ENCODE data around the gene MAP7D2. TPM values are rescaled to one million over a fixed set of nuclear protein-coding genes. Genes with fewer than 3 reads are reported as not detected.

MAP7D2 gene
- total RNA-seq, 1 donor from 2014 or later = 0.98 TPM

DNA sequence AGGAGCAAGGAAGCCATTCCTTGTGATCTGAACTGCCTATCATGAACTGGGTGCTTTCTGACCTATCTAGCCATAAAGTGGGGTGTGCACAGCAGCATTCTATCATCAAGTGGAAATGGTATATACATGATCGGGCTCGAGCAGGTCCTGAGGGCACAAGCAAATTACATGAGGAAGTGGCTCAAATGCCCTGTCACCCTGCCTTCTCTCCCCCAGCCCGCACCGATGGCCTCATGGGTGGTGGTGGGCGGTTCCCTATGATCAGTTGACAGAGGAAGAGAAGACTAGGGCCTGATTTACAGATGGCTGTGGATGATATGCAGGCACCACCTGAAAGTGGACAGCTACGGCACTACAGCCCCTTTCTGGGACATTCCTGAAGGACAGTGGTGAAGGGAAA, 79.5 kb downstream of the MAP7D2 start:
- no peak overlapping the region for H3K4me3 ChIP-seq
- no peaks in the 10 kb centered on the region for H3K27me3 ChIP-seq
- intact Hi-C loops (cut with DNase I) = no loop called here
- no peak for DNase-seq (ENCODE audit: extremely low spot score in 2 of 2)
- no peak for TF ChIP-seq POLR2AphosphoS5 (IDR thresholded peaks at IDR 0.05; ENCODE audit: insufficient read depth in 1 of 2, low read depth in 1 of 2)
- no peaks in the 10 kb centered on the region for H3K4me1 ChIP-seq
- H3K36me3 ChIP-seq = no peaks in the 10 kb centered on the region
- H3K27ac ChIP-seq = no peak overlapping the region
- H3K9me3 ChIP-seq = no peaks in the 10 kb centered on the region

DNA sequence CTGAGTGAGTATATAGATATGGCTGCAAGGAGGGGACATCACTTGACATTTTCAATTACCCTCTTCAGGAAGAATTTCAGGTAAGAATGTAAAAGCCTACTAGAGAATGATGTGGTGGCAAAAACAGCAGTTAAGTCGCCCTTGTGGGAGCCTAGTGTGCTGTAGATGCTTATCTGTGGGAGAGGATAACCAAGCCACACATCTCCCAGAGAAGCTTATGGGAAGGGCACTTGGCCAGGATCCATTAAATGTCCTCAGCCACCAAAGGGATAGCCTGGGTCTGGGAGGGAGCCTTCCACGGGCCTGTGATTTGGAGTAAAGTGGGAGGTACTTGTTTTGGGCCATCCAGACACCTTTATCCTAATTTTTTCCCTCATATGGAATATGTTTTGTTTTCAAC, 84.5 kb downstream of the MAP7D2 start:
- no peak overlapping the region for H3K4me3 ChIP-seq
- no peaks in the 10 kb centered on the region for H3K9me3 ChIP-seq
- intact Hi-C loops (cut with DNase I) = no loop called here
- no peak overlapping the region for H3K27ac ChIP-seq
- no peaks in the 10 kb centered on the region for H3K4me1 ChIP-seq
- TF ChIP-seq POLR2AphosphoS5 (IDR thresholded peaks at IDR 0.05; ENCODE audit: insufficient read depth in 1 of 2, low read depth in 1 of 2) (no peak), POLR2A (IDR thresholded peaks at IDR 0.05) (no peak)
- TF ChIP-seq, protein P1, sequence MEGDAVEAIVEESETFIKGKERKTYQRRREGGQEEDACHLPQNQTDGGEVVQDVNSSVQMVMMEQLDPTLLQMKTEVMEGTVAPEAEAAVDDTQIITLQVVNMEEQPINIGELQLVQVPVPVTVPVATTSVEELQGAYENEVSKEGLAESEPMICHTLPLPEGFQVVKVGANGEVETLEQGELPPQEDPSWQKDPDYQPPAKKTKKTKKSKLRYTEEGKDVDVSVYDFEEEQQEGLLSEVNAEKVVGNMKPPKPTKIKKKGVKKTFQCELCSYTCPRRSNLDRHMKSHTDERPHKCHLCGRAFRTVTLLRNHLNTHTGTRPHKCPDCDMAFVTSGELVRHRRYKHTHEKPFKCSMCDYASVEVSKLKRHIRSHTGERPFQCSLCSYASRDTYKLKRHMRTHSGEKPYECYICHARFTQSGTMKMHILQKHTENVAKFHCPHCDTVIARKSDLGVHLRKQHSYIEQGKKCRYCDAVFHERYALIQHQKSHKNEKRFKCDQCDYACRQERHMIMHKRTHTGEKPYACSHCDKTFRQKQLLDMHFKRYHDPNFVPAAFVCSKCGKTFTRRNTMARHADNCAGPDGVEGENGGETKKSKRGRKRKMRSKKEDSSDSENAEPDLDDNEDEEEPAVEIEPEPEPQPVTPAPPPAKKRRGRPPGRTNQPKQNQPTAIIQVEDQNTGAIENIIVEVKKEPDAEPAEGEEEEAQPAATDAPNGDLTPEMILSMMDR (IDR thresholded peaks at IDR 0.05) = no peak
- no peak for DNase-seq (ENCODE audit: extremely low spot score in 2 of 2)
- H3K36me3 ChIP-seq = no peaks in the 10 kb centered on the region
- no peaks in the 10 kb centered on the region for H3K27me3 ChIP-seq

DNA sequence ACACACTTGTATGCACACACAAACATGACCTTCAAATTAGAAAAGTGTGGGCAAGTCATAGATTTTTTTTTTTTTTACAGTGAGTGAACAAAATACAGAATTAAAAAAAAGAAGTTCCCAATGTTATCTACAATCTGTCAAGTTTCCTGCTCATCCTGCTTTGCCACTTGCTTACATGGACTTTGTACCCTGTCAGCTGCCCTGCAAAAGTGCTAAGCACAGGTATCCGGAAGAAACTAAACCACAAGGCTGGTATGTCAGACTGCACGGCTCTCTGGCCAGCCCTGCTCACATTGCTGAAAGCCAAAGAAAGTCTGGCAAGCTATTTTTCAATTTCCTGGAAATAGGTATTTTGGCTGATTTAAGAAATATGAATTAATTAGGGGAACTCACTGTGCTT, 87.0 kb downstream of the MAP7D2 start:
- H3K4me1 ChIP-seq = no peaks in the 10 kb centered on the region
- DNase-seq (ENCODE audit: extremely low spot score in 2 of 2) = no peak
- H3K27me3 ChIP-seq = no peaks in the 10 kb centered on the region
- H3K36me3 ChIP-seq = no peaks in the 10 kb centered on the region
- H3K27ac ChIP-seq = no peak overlapping the region
- TF ChIP-seq, protein P1 (IDR thresholded peaks at IDR 0.05) = no peak
- no peak for TF ChIP-seq POLR2AphosphoS5 (IDR thresholded peaks at IDR 0.05; ENCODE audit: insufficient read depth in 1 of 2, low read depth in 1 of 2)
- no peak for TF ChIP-seq POLR2A (IDR thresholded peaks at IDR 0.05)
- no peaks in the 10 kb centered on the region for H3K9me3 ChIP-seq
- no peak overlapping the region for H3K4me3 ChIP-seq
- intact Hi-C loops (cut with DNase I) = no loop called here

DNA sequence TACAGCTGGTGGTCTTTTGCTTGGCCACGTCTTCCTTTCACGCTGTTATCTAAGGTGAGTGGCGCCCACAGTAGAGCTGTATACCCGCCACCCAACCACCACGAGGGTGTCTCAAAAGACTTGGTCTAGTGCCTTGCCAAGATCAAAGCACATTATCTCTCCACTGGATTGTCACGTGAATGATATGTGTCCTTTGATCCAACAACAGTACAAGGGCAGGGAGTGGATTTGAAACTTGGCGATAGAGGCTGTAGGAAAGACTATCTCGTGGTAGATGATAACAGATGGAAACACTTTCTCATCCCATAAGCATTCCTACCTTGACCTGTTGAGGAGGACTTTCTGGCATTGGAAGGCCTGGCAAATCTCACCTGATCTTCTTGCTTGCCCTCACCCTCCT, 88.1 kb downstream of the MAP7D2 start:
- intact Hi-C loops (cut with DNase I) = no loop called here
- no peaks in the 10 kb centered on the region for H3K36me3 ChIP-seq
- no peak overlapping the region for H3K27ac ChIP-seq
- H3K4me1 ChIP-seq = no peaks in the 10 kb centered on the region
- TF ChIP-seq POLR2AphosphoS5 (IDR thresholded peaks at IDR 0.05; ENCODE audit: insufficient read depth in 1 of 2, low read depth in 1 of 2) = no peak
- TF ChIP-seq, protein P1 (IDR thresholded peaks at IDR 0.05) = no peak
- TF ChIP-seq POLR2A (IDR thresholded peaks at IDR 0.05) = no peak
- DNase-seq (ENCODE audit: extremely low spot score in 2 of 2) = no peak
- no peaks in the 10 kb centered on the region for H3K9me3 ChIP-seq
- H3K27me3 ChIP-seq = no peaks in the 10 kb centered on the region
- H3K4me3 ChIP-seq = no peak overlapping the region

DNA sequence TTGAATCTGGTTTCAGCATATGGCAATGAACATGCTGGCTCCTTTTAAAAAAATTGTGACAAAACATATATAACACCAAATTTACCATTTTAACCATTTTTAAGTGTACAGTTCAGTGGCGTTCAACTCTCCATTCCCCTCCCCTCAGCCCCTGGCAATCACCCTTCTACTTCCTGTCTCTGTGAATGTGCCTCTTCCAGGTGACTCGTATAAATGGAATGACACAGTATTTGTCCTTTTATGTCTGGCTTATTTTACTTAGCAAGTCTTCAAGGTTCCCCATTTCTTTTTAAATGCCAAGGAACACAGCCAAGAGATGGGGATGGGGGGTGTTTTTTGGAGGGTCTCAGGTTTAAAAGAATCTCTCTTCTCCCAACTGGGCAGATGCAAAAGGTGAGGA, 90.4 kb downstream of the MAP7D2 start:
- DNase-seq (ENCODE audit: extremely low spot score in 2 of 2) = no peak
- Histone ChIP-seq H3K36me3 (no peaks in the 10 kb centered on the region), H3K27me3 (no peaks in the 10 kb centered on the region), H3K4me3 (no peak overlapping the region), H3K27ac (no peak overlapping the region), H3K4me1 (no peaks in the 10 kb centered on the region), H3K9me3 (no peaks in the 10 kb centered on the region)
- TF ChIP-seq, protein P1 (IDR thresholded peaks at IDR 0.05) = no peak
- TF ChIP-seq POLR2AphosphoS5 (IDR thresholded peaks at IDR 0.05; ENCODE audit: insufficient read depth in 1 of 2, low read depth in 1 of 2) (no peak), POLR2A (IDR thresholded peaks at IDR 0.05) (no peak)
- intact Hi-C loops (cut with DNase I) = no loop called here
